Choroid plexus epithelial cell (primary cell): Measurements from ENCODE around the gene CCNQ.

ENCODE experiments used
- DNase-seq: peaks from one replicate; pipeline ENCODE4 v3.0.0-alpha.2; 2010; ENCODE audit warnings: low read depth
- H3K4me3 ChIP-seq: 2 replicates; pipeline ENCODE4 v1.5.1; 2011; ENCODE audit warnings: low read depth, mild to moderate bottlenecking, control low read depth, low read length, moderate library complexity
- CTCF ChIP-seq: conservative IDR thresholded peaks from 2 replicates; pipeline ENCODE4 v1.5.1; 2011; ENCODE audit warnings: low read depth, mild to moderate bottlenecking, control low read depth, inconsistent platforms, low read length, moderate library complexity

The CCNQ gene

GRCh38 chrX:153631346-153631745 is 32.4 kb upstream of the CCNQ start:
- TF ChIP-seq CTCF = no peak
- no peak overlapping the region for H3K4me3 ChIP-seq
- DNase-seq = no peak

GRCh38 chrX:153628665-153629064 is 29.7 kb upstream of the CCNQ start:
- no peak for TF ChIP-seq CTCF
- no peak for DNase-seq
- H3K4me3 ChIP-seq = no peak overlapping the region

GRCh38 chrX:153628129-153628528 is 29.2 kb upstream of the CCNQ start:
- no peak overlapping the region for H3K4me3 ChIP-seq
- TF ChIP-seq CTCF = no peak
- DNase-seq = no peak

- H3K4me3 ChIP-seq = no peak overlapping the region
- no peak for TF ChIP-seq CTCF
- DNase-seq = no peak
These were observed 28.8 kb upstream of the CCNQ start for GRCh38 chrX:153627675-153628111.

GRCh38 chrX:153626863-153627674 is 28.1 kb upstream of the CCNQ start:
- DNase-seq = no peak

GRCh38 chrX:153626025-153626633 is 27.2 kb upstream of the CCNQ start:
- no peak for DNase-seq
- H3K4me3 ChIP-seq = no peak overlapping the region
- no peak for TF ChIP-seq CTCF

More at GRCh38 chrX:153626863-153627674, 28.1 kb upstream of the CCNQ start:
- no peak for TF ChIP-seq CTCF
- no peak overlapping the region for H3K4me3 ChIP-seq
